ENCODE measurements around the gene POLK. TPM values are rescaled to one million over a fixed set of nuclear protein-coding genes. Genes with fewer than 3 reads are reported as not detected.

The POLK gene
- total and polyA plus RNA-seq, 2 of the 13 experiments (the other 11 are each of a cell fraction or from before 2014, with no cell fraction given) = 8.6 to 11.7 TPM

- peaks cover 0 to 3% of the 10 kb centered on the region in 2 experiments; a peak in 2 of 5 replicates for H3K36me3 ChIP-seq (replicated peaks in 1 of 2; ENCODE audit: control insufficient read depth in 1 of 2, insufficient read depth in 2 of 2, low read length in 2 of 2)
- FAIRE-seq = no peak
- H3K9ac ChIP-seq (ENCODE audit: insufficient read depth, low read depth, low read length) = no peak overlapping the region
- no peaks in the 10 kb centered on the region for H3K4me1 ChIP-seq (ENCODE audit: insufficient read depth, low read length)
- no peak overlapping the region for H3K27ac ChIP-seq (ENCODE audit: extremely low read length, insufficient read depth, low read length)
- no peaks in the 10 kb centered on the region for H3K9me3 ChIP-seq (ENCODE audit: low read length)
- 97% methylated on average over 3 of the region's 3 CpGs for whole genome bisulfite sequencing (ENCODE audit: low lambda C conversion rate)
- intact Hi-C loops (cut with micrococcal nuclease; ENCODE audit: unreplicated experiment) (no loop called here), in situ Hi-C loops (cut with HindIII; ENCODE audit: extremely low pct_ligation_motif_present, low pct_unique_long_range_greater_than_20kb) (no loop called here)
- TF ChIP-seq ZNF333 (CRISPR knock-in tag; IDR thresholded peaks at IDR 0.05; ENCODE audit: borderline replicate concordance) = no peak
- TF ChIP-seq, protein P1, sequence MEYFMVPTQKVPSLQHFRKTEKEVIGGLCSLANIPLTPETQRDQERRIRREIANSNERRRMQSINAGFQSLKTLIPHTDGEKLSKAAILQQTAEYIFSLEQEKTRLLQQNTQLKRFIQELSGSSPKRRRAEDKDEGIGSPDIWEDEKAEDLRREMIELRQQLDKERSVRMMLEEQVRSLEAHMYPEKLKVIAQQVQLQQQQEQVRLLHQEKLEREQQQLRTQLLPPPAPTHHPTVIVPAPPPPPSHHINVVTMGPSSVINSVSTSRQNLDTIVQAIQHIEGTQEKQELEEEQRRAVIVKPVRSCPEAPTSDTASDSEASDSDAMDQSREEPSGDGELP (IDR thresholded peaks at IDR 0.05; ENCODE audit: borderline replicate concordance, low read depth) = no peak
- TF ChIP-seq MLX (CRISPR knock-in tag; IDR thresholded peaks at IDR 0.05) = no peak
- TF ChIP-seq ADNP (CRISPR knock-in tag; IDR thresholded peaks at IDR 0.05) = no peak
- TF ChIP-seq RCOR2 (CRISPR knock-in tag; IDR thresholded peaks at IDR 0.05) = no peak
- TF ChIP-seq IRX3 (CRISPR knock-in tag; IDR thresholded peaks at IDR 0.05; ENCODE audit: borderline replicate concordance, low read depth) = no peak
- no peak for TF ChIP-seq HNRNPUL1 (IDR thresholded peaks at IDR 0.05; ENCODE audit: low read depth, low read length)
- no peak for TF ChIP-seq SP2 (CRISPR knock-in tag; IDR thresholded peaks at IDR 0.05)
- no peak for TF ChIP-seq ZBTB42 (CRISPR knock-in tag; IDR thresholded peaks at IDR 0.05)
- no peak for TF ChIP-seq ZNF597 (CRISPR knock-in tag; IDR thresholded peaks at IDR 0.05)
- TF ChIP-seq, protein P2, sequence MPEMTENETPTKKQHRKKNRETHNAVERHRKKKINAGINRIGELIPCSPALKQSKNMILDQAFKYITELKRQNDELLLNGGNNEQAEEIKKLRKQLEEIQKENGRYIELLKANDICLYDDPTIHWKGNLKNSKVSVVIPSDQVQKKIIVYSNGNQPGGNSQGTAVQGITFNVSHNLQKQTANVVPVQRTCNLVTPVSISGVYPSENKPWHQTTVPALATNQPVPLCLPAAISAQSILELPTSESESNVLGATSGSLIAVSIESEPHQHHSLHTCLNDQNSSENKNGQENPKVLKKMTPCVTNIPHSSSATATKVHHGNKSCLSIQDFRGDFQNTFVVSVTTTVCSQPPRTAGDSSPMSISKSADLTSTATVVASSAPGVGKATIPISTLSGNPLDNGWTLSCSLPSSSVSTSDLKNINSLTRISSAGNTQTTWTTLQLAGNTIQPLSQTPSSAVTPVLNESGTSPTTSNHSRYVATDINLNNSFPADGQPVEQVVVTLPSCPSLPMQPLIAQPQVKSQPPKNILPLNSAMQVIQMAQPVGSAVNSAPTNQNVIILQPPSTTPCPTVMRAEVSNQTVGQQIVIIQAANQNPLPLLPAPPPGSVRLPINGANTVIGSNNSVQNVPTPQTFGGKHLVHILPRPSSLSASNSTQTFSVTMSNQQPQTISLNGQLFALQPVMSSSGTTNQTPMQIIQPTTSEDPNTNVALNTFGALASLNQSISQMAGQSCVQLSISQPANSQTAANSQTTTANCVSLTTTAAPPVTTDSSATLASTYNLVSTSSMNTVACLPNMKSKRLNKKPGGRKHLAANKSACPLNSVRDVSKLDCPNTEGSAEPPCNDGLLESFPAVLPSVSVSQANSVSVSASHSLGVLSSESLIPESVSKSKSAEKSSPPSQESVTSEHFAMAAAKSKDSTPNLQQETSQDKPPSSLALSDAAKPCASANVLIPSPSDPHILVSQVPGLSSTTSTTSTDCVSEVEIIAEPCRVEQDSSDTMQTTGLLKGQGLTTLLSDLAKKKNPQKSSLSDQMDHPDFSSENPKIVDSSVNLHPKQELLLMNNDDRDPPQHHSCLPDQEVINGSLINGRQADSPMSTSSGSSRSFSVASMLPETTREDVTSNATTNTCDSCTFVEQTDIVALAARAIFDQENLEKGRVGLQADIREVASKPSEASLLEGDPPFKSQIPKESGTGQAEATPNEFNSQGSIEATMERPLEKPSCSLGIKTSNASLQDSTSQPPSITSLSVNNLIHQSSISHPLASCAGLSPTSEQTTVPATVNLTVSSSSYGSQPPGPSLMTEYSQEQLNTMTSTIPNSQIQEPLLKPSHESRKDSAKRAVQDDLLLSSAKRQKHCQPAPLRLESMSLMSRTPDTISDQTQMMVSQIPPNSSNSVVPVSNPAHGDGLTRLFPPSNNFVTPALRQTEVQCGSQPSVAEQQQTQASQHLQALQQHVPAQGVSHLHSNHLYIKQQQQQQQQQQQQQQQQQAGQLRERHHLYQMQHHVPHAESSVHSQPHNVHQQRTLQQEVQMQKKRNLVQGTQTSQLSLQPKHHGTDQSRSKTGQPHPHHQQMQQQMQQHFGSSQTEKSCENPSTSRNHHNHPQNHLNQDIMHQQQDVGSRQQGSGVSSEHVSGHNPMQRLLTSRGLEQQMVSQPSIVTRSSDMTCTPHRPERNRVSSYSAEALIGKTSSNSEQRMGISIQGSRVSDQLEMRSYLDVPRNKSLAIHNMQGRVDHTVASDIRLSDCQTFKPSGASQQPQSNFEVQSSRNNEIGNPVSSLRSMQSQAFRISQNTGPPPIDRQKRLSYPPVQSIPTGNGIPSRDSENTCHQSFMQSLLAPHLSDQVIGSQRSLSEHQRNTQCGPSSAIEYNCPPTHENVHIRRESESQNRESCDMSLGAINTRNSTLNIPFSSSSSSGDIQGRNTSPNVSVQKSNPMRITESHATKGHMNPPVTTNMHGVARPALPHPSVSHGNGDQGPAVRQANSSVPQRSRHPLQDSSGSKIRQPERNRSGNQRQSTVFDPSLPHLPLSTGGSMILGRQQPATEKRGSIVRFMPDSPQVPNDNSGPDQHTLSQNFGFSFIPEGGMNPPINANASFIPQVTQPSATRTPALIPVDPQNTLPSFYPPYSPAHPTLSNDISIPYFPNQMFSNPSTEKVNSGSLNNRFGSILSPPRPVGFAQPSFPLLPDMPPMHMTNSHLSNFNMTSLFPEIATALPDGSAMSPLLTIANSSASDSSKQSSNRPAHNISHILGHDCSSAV (CRISPR knock-in tag; IDR thresholded peaks at IDR 0.05; ENCODE audit: borderline replicate concordance) = no peak
- TF ChIP-seq SNAPC2 (CRISPR knock-in tag; IDR thresholded peaks at IDR 0.05) = no peak
- no peak for DNase-seq (ENCODE audit: low spot score)
- BruUV-seq (replicated peaks) = no TSS peak
- no peak overlapping the region for H3K4me2 ChIP-seq (ENCODE audit: low read depth, low read length)
- H2AFZ ChIP-seq (ENCODE audit: low read length) = no peak overlapping the region
- H3K79me2 ChIP-seq (ENCODE audit: insufficient read depth, low read length) = no peaks in the 10 kb centered on the region
- CTCF ChIA-PET (ENCODE audit: low intra/inter-chr PET ratio, low total read pairs) = no interaction called here
- POLR2A ChIA-PET = no interaction called here
- no peak for ATAC-seq
- no peak overlapping the region for H3K4me3 ChIP-seq (replicated peaks in 1 of 3; ENCODE audit: insufficient read depth in 1 of 3, low read depth in 2 of 3, low read length in 3 of 3)
- H3K27me3 ChIP-seq (ENCODE audit: control insufficient read depth in 1 of 2, insufficient read depth in 2 of 2, low read length in 2 of 2) = no peaks in the 10 kb centered on the region
- no peaks in the 10 kb centered on the region for H4K20me1 ChIP-seq (ENCODE audit: insufficient read depth, low read length)
Observed at GRCh38 chr5:75547812-75548211, 36.1 kb downstream of the POLK start.
